GM19324 (cell line): Measurements from ENCODE around the gene PIAS4.
A peak's percentile ranks its signal among the peaks of the same experiment; 100 is the strongest.

Source experiments
- ATAC-seq: cut with Tn5 transposase; IDR thresholded peaks from one replicate; pipeline ENCODE4 v1.9.1; 2021; ENCODE audit warnings: mild to moderate bottlenecking, moderate library complexity; ENCODE audit not compliant: unreplicated experiment, low FRiP score

PIAS4 gene

GRCh38 chr19:4057931-4058692 is 50.6 kb downstream of the PIAS4 start:
- ATAC-seq, result no peak

- ATAC-seq, result no peak
These were observed 51.3 kb downstream of the PIAS4 start for GRCh38 chr19:4058693-4059452.

GRCh38 chr19:4059453-4059871 is 51.9 kb downstream of the PIAS4 start:
- ATAC-seq, result no peak

GRCh38 chr19:4059891-4060620 is 52.5 kb downstream of the PIAS4 start:
- ATAC-seq, result no peak

GRCh38 chr19:4060621-4061177 is 53.2 kb downstream of the PIAS4 start:
- ATAC-seq, result no peak

- ATAC-seq, result no peak
These were observed 53.7 kb downstream of the PIAS4 start for GRCh38 chr19:4061178-4061682.

GRCh38 chr19:4061683-4062418 is 54.3 kb downstream of the PIAS4 start:
- no peak for ATAC-seq

- no peak for ATAC-seq
These were observed 55.2 kb downstream of the PIAS4 start for GRCh38 chr19:4062419-4063368.

GRCh38 chr19:4063369-4064148 is 56.0 kb downstream of the PIAS4 start:
- ATAC-seq, result no peak

- ATAC-seq, result no peak
These were observed 56.6 kb downstream of the PIAS4 start for GRCh38 chr19:4064149-4064495.

- peak; percentile 0 for ATAC-seq
These were observed 57.1 kb downstream of the PIAS4 start for GRCh38 chr19:4064496-4065260.

GRCh38 chr19:4065430-4066175 is 58.1 kb downstream of the PIAS4 start:
- peak; percentile 77 for ATAC-seq

- no peak for ATAC-seq
These were observed 58.7 kb downstream of the PIAS4 start for GRCh38 chr19:4066176-4066606.

GRCh38 chr19:4066682-4067395 is 59.3 kb downstream of the PIAS4 start, which contains the start of gene ZBTB7A:
Gene ZBTB7A, minus strand, starts transcription at chr19:4066899. Its CDS starts 11,667 bp downstream, at chr19:4055232.
- no peak for ATAC-seq

- no peak for ATAC-seq
These were observed 60.0 kb downstream of the PIAS4 start for GRCh38 chr19:4067396-4068046.
